ENCODE measurements around the gene DYNLT1.
"Not testable (repeated sequence)": the region's sequence is repeated elsewhere in the genome, so short reads cannot be mapped to it uniquely, and the experiment has no call there.

DYNLT1 gene

GRCh38 chr6:158644231-158645063 lies at the start of gene DYNLT1:
Gene DYNLT1 (minus strand): TSS chr6:158644743. CDS start chr6:158644708, 35 bp downstream.
- DNase-seq (ENCODE audit: low spot score), result peak; percentile 91

- DNase-seq (ENCODE audit: low spot score), result no peak
Measured at GRCh38 chr6:158688860-158689259, 44.3 kb upstream of the DYNLT1 start.

DNA sequence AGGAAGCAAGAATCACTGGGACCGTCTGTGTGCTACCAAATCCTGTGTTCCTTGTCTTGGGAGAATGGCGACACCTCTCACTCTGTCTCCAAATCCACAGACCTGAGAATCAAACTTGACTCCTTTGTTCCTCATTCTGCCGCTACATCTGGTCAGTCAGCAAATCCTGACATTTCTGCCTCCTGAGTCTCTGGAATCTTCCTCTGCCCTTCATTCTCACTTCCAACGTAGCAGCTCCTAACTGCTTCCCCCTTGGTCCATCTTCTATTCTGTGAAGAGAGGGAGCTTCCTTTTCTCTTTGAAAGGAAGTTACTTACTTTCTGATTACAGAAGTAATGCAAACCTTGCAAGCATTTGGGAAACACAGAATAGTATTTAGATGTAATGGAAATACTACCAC lies 43.0 kb upstream of the DYNLT1 start:
- DNase-seq (ENCODE audit: low spot score), result no peak

DNA sequence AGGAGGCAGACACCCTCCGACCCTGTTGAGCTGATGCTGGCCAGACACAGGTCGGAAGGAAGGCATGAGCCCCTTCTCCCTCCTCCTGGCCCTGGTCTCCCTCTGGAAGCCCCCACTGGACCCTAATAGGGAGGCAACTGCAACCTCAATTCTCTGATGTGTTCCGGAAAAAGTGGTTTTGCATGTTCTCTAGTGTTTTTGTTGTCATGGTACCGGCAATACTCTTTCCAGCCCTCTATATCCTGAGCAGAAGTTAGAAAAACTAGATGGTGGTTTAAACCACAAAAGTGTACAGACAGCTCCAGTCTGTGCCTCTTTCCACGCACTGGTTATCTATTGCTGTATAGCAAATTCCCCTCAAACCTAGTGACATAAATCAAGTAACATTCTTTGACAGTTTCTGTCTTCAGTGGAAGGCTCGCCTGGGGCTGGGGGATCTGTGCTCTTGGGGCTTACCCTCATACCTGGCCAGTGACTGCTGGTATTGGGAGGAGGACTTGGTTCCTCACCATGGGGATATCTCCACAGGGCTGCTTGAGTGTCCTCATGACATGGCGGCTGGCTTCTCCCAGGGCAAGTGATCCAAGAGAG lies 42.3 kb upstream of the DYNLT1 start:
- no peak for DNase-seq (ENCODE audit: low spot score)

GRCh38 chr6:158686311-158686710 lies 41.8 kb upstream of the DYNLT1 start:
- DNase-seq (ENCODE audit: low spot score), result no peak

DNA sequence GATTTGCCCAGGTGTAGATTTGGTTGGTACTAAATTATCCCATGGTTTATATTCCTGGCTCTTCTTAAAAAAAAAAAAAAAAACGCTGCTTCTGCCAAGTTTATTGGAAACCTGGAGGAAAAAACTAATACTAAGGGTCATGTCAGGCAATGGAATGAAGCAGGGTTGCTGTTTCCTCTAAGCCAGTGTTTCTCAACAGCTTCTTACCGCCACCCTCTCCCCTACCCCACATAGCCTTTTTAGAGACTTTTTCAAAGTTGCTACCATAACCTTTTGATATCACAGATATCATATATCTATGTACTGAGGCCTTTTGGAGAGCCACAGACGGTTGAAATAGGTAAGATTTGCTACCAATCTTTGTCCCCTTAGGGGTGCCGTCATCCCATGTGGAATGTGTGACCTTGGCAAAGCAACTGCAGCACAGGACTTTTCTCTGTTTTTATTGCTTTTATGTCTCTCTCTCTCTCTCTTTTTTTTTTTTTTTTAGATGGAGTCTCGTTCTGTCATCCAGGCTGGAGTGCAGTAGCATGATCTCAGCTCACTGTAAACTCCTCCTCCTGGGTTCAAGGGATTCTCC lies 40.3 kb upstream of the DYNLT1 start:
- no peak for DNase-seq (ENCODE audit: low spot score)

GRCh38 chr6:158684311-158684710 lies 39.8 kb upstream of the DYNLT1 start:
- DNase-seq (ENCODE audit: low spot score), result no peak

DNA sequence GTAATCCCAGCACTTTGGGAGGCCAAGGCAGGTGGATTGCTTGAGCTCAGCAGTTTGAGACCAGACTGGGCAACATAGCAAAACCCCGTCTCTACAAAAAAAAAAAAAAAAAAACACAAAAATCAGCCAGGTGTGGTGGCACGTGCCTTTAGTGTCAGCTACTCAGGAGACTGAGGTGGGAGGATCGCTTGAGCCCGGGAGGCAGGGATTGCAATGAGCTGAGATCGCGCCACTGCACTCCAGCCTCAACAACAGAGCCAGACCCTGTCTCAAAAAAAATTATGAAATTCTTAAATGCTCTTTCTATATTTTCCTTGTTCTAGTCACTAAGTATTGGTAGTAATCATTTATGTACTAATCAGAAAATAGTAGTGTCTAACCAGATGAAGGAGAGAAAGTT lies 35.9 kb upstream of the DYNLT1 start:
- DNase-seq (ENCODE audit: low spot score), result no peak

DNA sequence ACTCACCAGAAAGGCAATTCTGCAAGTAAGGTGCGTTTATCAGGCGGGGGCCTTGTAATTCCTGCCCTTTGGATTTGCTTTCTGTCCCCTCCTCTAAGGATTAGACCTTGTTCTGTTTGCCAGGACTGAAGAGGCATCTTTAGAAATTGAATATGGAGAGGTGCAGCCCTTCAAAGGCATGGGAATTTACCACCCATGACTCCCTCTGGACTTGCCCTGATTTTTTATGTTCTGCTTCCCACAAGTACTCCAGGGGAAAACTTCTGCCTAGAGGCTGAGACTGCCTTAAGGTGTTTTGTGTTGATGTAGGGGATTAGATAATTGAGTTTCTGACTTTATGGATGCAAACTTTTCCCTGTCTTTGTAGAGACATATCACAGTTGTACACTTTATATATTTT lies 35.5 kb upstream of the DYNLT1 start:
- no peak for DNase-seq (ENCODE audit: low spot score)

GRCh38 chr6:158677906-158678578 lies 33.5 kb upstream of the DYNLT1 start:
- DNase-seq (ENCODE audit: low spot score), result no peak

GRCh38 chr6:158677094-158677493 lies 32.6 kb upstream of the DYNLT1 start:
- not testable (repeated sequence) for DNase-seq (ENCODE audit: low spot score)

GRCh38 chr6:158674342-158675131 lies 30.0 kb upstream of the DYNLT1 start:
- DNase-seq (ENCODE audit: low spot score), result no peak

GRCh38 chr6:158672726-158673125 lies 28.2 kb upstream of the DYNLT1 start:
- no peak for DNase-seq (ENCODE audit: low spot score)

GRCh38 chr6:158672119-158672518 lies 27.6 kb upstream of the DYNLT1 start:
- DNase-seq (ENCODE audit: low spot score), result not testable (repeated sequence)

GRCh38 chr6:158669145-158670035 lies 24.8 kb upstream of the DYNLT1 start:
- no peak for DNase-seq (ENCODE audit: low spot score)

GRCh38 chr6:158668707-158669103 lies 24.2 kb upstream of the DYNLT1 start:
- no peak for DNase-seq (ENCODE audit: low spot score)

GRCh38 chr6:158667360-158667981 lies 22.9 kb upstream of the DYNLT1 start:
- DNase-seq (ENCODE audit: low spot score), result no peak

- DNase-seq (ENCODE audit: low spot score), result no peak
Measured at GRCh38 chr6:158666628-158667359, 22.3 kb upstream of the DYNLT1 start.

DNA sequence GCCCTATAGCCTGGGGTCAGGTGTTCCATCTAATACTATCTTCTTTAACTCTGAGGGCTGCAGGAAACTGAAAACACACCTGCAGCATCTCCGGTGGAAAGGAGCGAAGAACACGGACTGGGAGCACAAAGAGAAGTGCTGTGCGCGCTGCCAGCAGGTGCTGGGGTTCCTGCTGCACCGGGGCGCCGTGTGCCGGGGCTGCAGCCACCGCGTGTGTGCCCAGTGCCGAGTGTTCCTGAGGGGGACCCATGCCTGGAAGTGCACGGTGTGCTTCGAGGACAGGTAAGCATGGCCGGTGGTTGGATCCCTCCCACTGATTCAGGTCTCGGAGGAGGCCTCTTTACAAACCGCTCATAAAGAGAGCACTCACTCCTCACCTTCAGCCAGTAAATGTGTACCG lies 20.8 kb upstream of the DYNLT1 start:
- DNase-seq (ENCODE audit: low spot score), result no peak

Measured in kidney capillary endothelial cell (primary cell).